Uterus (tissue), 4 donors: ENCODE measurements around the gene TMCO2. TPM values are rescaled to one million over a fixed set of nuclear protein-coding genes. Genes with fewer than 3 reads are reported as not detected.

Experiments used
- DNase-seq, 2 donors: peaks; one replicate each; pipeline ENCODE4 v3.0.0-alpha.2; 2019 to 2020
- H3K27ac ChIP-seq, 2 donors: fragments of 200-600 bp; sonication (generic); 1 replicate in 1 of 2; 2 replicates in 1 of 2; pipeline ENCODE4 v1.5.1; 2016 to 2018
- H3K27me3 ChIP-seq, 2 donors: fragments of 200-600 bp; sonication (generic); one replicate each; pipeline ENCODE4 v1.5.1; 2018 to 2019; ENCODE audit warnings: control low read depth in 1 of 2
- H3K36me3 ChIP-seq, 2 donors: fragments of 200-600 bp; sonication (generic); one replicate each; pipeline ENCODE4 v1.5.1; 2019; ENCODE audit warnings: control low read depth in 1 of 2
- H3K4me1 ChIP-seq, 2 donors: fragments of 200-600 bp; sonication (generic); one replicate each; pipeline ENCODE4 v1.5.1; 2018 to 2019; ENCODE audit warnings: control low read depth in 1 of 2
- H3K4me3 ChIP-seq, 2 donors: fragments of 200-600 bp; sonication (generic); 1 replicate in 1 of 2; 2 replicates in 1 of 2; pipeline ENCODE4 v1.5.1; 2018 to 2019; ENCODE audit warnings: mild to moderate bottlenecking in 1 of 2
- H3K9me3 ChIP-seq, 2 donors: fragments of 200-600 bp; sonication (generic); one replicate each; pipeline ENCODE4 v1.5.1; 2019; ENCODE audit warnings: control low read depth in 1 of 2
- POLR2A ChIP-seq, 2 donors: fragments of 450-650 bp; IDR thresholded peaks; one replicate each; pipeline ENCODE4 v1.6.1; 2016; ENCODE audit warnings: antibody characterized with exemption in 2 of 2, mild to moderate bottlenecking in 1 of 2, moderate library complexity in 1 of 2
- intact Hi-C: fragments of 100-400 bp; cut with DNase I; formaldehyde crosslinking; loops from one replicate; pipeline ENCODE4 v1.15.1; 2023; ENCODE audit warnings: low total_unique reads
- total RNA-seq, 4 donors: library from RNA; depleted of rRNA in 3 of 4; stranded (reverse); fragments of >200 nt in 3 of 4; gene quantifications; one replicate each; pipeline versions ENCODE4 v1.1.0 to v1.2.4, GENCODE V29; 2014 to 2023
- TF ChIP-seq, protein P1 (sequence below), 4 experiments: fragments of 200-600 bp in 2 of 4; fragments of 450-650 bp in 2 of 4; sonication (generic) in 2 of 4; IDR thresholded peaks; one replicate each; pipeline ENCODE4 v1.5.1; 2016 to 2019; ENCODE audit warnings: antibody characterized with exemption in 4 of 4, mild to moderate bottlenecking in 2 of 4, moderate library complexity in 1 of 4
- donor health status: DM: yes; HTN: yes; CAD: no.

Gene TMCO2
- total RNA-seq, 4 donors from 2014 or later: not detected

DNA sequence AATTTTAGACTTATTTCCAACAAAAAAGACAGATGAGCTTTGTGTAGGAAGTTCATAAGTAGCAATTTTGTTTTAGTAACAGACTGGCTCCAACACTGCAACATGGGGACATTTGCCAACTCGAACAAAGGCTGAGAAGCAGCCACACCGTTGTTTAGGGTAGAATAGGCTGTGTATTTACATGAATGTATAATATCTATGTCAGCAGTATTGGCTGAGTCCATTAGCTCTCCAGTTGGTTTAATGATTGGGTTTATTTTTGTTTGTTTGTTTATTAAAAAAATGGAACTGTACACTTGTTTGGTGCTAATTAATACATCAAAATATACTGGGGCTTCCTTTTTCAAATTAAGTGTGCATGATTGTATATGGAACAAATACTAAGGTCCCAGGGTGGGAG, 7.3 kb upstream of the TMCO2 start:
- no peaks in the 10 kb centered on the region for H3K27me3 ChIP-seq
- no peaks in the 10 kb centered on the region for H3K36me3 ChIP-seq
- intact Hi-C loops: no loop called here
- no peaks in the 10 kb centered on the region for H3K9me3 ChIP-seq
- TF ChIP-seq, protein P1, sequence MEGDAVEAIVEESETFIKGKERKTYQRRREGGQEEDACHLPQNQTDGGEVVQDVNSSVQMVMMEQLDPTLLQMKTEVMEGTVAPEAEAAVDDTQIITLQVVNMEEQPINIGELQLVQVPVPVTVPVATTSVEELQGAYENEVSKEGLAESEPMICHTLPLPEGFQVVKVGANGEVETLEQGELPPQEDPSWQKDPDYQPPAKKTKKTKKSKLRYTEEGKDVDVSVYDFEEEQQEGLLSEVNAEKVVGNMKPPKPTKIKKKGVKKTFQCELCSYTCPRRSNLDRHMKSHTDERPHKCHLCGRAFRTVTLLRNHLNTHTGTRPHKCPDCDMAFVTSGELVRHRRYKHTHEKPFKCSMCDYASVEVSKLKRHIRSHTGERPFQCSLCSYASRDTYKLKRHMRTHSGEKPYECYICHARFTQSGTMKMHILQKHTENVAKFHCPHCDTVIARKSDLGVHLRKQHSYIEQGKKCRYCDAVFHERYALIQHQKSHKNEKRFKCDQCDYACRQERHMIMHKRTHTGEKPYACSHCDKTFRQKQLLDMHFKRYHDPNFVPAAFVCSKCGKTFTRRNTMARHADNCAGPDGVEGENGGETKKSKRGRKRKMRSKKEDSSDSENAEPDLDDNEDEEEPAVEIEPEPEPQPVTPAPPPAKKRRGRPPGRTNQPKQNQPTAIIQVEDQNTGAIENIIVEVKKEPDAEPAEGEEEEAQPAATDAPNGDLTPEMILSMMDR (IDR thresholded peaks at IDR 0.05): no peak
- no peak for TF ChIP-seq POLR2A (IDR thresholded peaks at IDR 0.05)
- no peaks in the 10 kb centered on the region for H3K4me1 ChIP-seq
- DNase-seq: no peak
- no peak overlapping the region for H3K27ac ChIP-seq
- H3K4me3 ChIP-seq: no peak overlapping the region

DNA sequence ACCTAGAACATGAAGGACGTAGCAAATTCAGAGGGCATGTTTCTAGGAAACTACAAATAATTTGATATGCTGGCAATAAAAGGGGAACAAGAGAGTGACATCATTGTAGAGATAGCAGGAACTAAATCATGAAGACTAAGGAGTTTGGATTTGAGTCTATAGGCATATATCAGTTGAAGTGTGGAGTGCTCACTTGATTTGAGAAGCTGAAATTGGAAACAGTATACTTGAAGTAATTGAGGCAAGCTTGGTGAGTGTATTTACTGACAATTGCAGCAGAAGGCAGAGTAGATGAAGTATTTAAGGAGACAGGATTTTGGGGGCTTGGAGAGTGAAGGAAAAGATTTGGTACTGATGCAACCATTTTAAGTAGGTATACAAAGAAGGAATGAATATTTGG, 6.4 kb upstream of the TMCO2 start:
- no peaks in the 10 kb centered on the region for H3K27me3 ChIP-seq
- TF ChIP-seq POLR2A (IDR thresholded peaks at IDR 0.05): no peak
- TF ChIP-seq, protein P1 (IDR thresholded peaks at IDR 0.05): no peak
- intact Hi-C loops: no loop called here
- no peak overlapping the region for H3K4me3 ChIP-seq
- H3K9me3 ChIP-seq: no peaks in the 10 kb centered on the region
- no peak overlapping the region for H3K27ac ChIP-seq
- no peaks in the 10 kb centered on the region for H3K4me1 ChIP-seq
- no peaks in the 10 kb centered on the region for H3K36me3 ChIP-seq
- no peak for DNase-seq

DNA sequence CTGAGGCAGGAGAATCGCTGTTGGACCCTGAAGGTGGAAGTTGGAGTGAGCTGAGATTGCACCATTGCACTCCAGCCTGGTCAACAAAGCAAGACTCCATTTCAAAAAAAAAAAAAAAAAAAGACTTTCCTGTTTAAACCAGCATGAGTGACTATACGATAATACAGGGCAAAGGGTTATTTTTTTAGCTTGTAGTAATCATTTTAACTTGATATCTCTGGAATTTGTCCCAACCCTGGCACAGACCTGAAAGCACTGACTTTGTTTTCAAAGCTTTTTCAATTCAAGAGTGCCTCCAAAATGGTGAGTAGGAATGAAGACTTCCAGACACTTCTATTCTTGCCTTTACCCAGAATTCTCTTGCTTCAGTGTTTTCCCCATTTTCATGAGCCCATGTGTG, 4.4 kb upstream of the TMCO2 start:
- TF ChIP-seq POLR2A (IDR thresholded peaks at IDR 0.05): no peak
- TF ChIP-seq, protein P1 (IDR thresholded peaks at IDR 0.05): no peak
- no peak overlapping the region for H3K4me3 ChIP-seq
- H3K36me3 ChIP-seq: no peaks in the 10 kb centered on the region
- no peak for DNase-seq
- no peaks in the 10 kb centered on the region for H3K4me1 ChIP-seq
- intact Hi-C loops: no loop called here
- H3K27ac ChIP-seq: no peak overlapping the region
- H3K9me3 ChIP-seq: no peaks in the 10 kb centered on the region
- H3K27me3 ChIP-seq: no peaks in the 10 kb centered on the region

DNA sequence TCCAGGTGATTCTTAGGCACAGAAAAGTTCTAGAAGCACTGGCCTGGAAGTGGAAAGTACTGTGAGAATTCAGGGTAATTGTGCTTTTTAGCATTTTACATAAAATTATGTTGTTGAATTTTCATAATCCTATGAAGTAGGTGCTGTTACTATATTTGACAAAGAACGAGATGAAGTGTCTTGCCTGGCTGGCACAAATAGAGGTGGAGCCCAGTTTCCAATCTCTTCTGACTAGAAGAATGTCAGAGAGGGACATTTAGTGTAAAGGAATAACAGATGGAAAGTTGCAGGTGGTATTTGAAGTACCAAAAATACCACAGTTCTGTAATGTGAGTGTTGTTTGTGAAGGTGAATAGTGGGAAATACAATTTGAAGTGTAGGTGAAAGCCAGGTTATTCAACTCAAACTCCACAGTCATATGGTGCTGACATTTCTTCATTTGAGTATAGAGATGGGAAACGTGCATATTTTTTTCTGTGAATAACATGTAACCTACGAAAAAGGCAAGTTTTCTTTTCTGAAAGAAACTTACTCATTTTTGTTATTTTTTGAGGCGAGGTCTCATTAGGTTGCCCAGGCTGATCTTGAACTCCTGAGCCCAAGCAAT, 3.5 kb upstream of the TMCO2 start:
- Histone ChIP-seq H3K4me3 (no peak overlapping the region), H3K36me3 (no peaks in the 10 kb centered on the region), H3K27me3 (no peaks in the 10 kb centered on the region), H3K27ac (no peak overlapping the region), H3K9me3 (no peaks in the 10 kb centered on the region), H3K4me1 (no peaks in the 10 kb centered on the region)
- intact Hi-C loops: no loop called here
- TF ChIP-seq, protein P1 (IDR thresholded peaks at IDR 0.05): no peak
- TF ChIP-seq POLR2A (IDR thresholded peaks at IDR 0.05): no peak
- DNase-seq: no peak

DNA sequence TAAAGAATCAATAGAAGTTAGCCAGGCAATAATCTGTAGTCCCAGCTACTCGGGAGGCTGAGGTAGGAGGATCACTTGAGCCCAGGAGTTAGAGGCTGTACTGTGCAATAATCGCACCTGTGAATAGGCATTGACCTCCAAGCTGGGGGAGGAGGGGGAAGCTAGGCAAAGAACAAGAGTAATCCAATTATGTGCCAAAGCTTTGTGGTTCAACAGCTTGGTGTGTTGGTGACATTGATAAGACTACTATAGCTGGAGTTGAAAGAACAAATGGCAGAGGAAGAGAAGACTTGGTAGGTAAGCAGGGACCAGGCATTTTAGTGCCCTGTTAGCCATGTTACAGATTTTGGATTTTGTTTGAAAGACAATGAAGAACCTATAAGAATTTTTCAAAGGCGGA, 2.1 kb upstream of the TMCO2 start:
- no peak for TF ChIP-seq POLR2A (IDR thresholded peaks at IDR 0.05)
- TF ChIP-seq, protein P1 (IDR thresholded peaks at IDR 0.05): no peak
- Histone ChIP-seq H3K36me3 (no peaks in the 10 kb centered on the region), H3K27ac (no peak overlapping the region), H3K9me3 (no peaks in the 10 kb centered on the region), H3K4me3 (no peak overlapping the region), H3K4me1 (no peaks in the 10 kb centered on the region), H3K27me3 (no peaks in the 10 kb centered on the region)
- DNase-seq: no peak
- intact Hi-C loops: no loop called here
